GM19452 (cell line): Measurements from ENCODE around the gene RNF26.

ENCODE experiments used
- ATAC-seq: cut with Tn5 transposase; IDR thresholded peaks from one replicate; pipeline ENCODE4 v1.9.1; 2021; ENCODE audit not compliant: unreplicated experiment

RNF26 gene

DNA sequence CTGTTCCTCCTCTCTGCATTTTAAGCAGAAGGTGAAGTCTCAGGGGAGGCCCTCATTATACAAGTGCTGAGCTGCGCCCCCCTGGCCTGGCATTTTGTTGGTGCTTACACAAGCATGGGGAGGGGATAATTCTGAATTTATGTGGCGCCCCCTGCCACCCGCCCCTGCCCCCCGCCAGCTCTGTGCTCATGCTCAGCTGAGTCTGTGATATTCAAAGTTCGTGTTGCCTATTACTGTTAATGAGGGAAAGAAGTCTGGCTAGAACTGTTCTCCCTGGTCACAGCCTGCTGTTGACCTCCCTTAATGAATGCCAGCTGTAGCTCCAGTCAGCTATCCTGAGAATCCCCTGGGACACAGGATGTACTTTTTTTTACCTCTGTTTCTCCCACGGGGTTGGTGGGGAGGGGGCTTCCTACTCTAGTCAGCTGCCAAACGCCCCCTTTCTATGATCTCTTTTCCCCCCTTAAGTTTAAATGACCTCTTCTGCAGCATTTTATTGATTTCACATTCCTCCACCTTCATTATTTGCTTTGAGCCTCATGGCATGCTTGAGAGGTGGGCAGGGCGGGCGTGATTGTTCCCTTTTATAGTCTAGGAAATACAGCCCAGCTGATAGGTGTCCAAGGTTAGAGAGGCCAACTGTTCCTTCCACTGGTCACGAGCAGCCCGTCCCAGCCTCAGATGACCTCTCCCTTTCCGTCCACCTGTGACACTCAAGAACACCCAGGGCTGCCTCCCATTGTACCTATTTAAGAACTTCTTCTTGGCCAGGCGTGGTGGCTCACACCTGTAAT, 35.0 kb downstream of the RNF26 start:
- ATAC-seq: no peak

DNA sequence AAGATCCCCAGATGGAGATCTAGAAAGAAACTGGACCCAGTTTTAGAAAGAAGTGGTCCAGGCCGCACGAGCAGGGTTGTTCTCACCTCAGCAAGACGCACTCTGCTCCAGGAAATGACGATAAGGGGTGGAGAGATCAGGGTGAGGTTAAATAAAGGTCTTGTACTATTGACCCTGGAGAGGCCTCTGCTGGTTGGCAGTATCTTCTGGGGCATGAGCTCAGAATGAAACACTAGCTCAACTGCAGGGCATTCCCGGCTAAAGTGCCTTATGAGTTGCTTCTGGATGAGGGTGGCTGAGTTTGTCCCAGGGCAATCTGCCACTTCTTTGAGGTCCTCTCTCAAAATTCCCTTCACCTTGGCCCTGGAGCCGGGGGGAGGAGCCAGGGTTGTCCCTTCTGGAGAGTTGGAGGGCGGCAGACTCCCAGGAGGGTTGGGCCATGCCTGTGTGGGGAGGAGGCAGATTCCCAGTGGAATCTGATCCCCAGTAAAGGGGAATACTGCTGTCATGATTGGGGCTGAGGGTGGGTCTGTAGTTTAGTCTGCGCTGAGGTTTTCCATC, 36.2 kb downstream of the RNF26 start:
- ATAC-seq: no peak

DNA sequence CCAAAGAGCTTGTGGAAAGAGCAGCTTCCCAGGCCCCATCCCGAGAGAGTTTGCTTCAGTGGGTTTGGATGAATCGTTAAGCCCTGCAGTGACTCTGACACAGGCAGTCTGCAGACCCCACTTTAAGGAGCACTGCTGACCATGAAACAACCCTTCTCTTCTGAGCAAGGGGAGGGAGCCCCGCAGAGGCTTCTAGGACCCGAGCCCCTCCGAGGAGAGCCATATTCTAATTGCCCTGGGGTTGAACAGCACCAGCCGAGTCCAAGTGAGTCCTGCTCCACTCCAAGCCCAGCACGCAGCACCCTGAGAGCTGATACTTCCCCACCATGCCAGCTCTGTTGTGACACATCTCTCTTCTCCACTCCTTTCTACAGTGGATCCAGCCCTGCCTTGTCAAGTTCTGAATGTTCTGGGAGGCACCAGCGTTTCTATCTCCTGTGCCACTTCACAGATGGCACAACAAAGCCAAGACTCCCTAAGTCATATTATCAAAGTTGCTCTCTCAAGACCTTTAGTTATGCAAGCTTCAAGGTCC, 36.8 kb downstream of the RNF26 start:
- no peak for ATAC-seq

DNA sequence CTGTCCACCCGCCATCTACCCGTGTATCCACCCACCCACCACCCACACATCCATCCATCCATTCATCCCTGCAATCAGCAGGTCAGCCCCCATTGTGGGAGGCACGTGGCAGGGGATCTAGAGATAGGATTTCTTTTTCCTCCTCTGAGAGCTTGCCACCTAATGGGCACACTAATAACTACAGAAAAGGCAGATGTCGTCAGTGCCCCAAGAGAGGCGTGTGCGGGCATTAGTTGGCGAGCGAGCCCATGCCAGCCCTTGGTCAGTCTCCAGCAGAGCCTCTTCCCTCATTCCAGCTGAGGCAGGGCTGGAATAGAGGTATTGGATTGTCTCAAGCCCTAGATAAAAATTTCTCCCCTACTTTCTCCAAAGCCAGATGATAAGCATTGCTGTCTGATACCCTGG, 37.5 kb downstream of the RNF26 start:
- ATAC-seq: no peak

DNA sequence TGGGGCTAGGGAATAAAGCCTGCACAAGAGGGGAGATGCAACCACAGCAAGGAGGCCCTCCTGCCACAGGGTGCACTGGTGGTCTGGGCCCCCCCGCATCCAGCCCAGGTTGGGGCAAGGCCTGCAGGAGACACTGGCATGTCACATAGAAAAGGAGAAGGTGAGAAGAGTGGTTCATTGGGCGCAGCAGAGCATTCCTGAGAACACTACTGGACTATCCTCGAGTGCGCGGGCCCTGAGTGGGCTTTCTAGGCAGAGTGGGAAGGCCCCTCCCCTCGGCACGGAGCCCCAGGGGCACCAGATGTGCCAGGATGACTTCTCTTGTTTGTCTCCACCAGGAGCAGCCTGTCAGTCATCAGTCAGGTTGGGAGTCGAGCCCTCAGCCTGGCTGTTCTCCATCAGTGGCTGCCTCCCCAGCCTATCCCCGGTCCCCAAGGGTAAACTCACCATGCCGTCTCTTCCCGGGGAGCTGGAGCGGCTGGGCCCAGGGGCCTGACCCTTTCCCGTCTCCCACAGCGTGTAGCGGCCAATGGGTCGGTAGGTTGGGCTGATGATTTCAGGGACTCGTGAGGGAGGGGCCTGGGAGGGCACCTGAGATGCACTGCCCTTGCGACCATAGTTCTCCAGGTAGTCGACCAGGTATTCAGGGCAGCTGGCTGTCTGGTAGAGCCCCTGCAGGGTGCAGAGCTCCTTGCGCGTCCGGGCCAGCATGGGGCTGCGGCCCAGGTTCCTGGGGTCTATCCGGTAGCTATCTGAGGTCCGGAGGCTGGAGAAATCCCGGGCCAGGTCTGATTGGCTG, 38.1 kb downstream of the RNF26 start:
- ATAC-seq: no peak

DNA sequence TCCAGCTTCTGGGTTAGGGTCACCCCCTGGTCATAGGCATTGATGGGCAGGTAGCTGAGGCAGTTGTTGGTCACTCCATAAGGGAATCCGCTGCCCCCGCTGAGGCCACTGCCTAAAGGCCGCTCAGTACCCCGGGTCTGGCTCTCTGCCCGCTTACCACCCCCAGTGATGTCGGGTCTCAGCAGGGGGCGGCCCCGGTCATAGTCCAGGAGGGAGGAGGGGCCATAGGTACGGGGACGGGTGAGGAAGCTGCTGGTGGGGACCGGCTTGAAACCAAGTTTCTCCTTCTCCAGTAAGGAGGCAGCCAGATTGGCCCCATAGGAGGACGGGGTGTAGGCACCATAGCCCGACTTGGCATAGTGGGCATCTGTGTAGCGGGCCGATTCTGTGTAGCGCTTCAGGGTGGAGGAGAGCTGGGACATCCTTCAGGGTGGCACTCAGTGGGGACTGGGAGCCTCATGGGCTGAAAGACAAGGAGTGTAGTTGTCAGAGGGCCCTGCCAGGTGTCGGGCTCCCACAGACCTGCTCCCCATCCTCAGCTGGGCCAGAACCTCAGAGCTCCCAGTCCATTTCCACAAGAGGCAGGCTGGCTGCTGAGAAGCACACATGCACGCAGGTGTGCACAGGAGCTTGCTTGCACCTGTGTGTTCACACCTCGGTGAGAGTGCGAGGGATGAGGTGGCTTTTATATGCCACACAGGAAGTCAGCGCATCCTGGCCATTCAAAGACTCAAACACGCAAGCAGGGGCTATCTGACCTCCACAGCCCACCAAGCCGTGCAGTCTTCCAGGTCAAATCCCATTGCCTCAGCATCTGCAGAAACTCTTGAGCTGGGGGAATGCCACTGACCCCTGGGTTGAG, 39.0 kb downstream of the RNF26 start:
- no peak for ATAC-seq

DNA sequence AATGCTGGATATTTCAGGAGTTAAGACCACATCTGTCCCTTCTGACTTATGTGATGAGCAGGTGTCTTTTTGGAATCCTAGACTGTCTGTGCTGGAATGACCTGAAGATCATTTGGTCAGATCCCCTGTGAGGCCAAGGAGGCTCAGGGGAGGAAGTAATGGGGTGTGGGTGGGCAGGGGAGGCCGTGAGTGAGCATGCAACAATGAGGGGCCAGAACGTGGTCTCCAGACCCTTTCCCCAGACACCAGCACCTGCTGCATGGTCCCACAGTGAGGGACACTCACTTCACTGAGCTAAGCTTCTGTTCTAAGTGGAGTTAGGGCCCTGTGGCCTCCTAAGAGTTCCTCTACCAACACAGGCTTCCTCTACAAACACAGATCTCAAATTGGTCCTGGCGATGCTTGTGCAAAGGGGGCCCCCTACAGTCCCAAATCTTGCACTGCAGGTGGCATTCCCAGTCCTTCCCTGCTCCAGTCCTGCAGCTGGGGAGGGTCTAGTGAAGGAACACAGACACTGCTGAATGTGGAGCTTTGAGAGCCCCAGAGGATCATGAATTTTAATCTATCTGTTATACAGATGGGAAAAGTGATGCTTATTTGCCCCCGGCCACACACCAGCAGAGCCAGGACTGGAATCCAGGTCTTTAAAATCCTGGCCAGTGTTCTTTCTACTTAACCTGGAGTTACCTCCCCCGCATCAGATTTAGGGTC, 39.7 kb downstream of the RNF26 start:
- ATAC-seq: no peak

DNA sequence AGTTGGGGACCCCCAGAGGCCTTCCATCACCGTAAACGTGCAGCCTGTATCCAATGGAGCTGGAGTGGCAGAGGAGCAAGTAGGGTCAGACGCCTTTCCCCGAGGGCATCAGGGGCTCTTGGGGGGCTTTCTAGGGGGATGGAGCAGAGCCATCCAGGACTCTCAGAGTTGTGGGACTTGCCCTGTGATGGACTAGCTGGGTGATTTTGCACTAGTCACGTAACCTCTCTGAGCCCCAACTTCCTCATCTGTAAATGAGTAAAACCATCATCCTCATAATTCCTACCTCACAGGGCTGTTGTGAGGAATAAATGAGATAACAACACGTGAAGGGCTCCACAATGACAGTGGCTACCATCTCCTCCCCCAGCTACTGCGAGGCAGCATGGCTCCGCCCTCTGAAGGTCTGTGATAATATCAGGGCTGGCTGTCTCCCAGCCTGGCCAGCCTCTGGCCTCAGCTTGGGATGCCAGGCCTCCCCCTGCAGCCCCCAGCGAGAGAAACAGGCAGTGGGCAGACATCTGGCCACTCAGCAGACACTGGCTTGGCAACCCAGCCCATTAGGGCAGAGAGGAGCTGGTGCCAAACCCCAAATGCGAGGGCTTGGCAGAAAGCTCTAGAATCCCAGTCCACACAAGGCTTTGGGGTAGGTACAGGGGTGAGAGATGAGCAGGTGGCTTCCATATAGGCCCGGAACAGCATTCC, 40.5 kb downstream of the RNF26 start:
- ATAC-seq: no peak

DNA sequence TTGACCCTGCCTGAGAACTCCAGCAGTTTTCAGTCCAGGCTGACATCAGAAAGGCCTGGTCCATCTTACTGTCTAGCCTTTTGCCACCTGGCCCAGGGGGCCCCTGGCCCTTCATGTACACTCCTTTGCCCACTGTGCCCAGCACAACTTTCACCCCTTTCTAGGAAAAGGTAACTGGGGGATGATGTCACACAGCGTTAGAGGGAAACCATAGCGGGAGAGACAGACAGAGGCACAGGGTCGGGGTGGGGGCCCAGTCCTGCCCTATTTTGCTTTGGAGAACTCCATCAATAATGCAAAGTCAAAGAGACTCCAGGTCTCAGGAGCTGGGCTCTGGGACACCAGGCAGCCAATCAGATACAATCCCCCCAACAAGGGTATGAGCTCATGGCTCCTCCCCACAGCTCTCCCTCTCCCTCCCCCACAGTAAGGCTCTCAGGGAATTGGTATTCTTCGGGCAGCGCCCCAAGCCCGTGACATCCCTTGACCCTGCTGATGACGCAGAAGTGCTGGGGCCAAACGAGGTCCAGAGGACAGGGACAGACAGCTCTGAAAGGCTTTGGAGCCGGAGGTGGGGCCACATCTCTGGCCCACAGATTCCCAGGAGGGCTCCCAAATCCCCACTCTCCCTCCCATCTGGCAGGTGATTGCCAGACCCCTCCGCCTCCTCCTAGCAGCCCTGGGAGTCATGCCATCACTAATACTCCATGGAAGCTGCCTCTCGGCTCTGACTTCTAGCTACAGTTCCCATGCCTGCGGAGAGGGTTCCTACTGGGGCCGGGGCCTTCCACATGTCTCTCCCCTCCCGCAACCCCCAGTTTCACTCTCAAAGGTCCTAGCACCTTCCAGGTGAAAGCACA, 41.2 kb downstream of the RNF26 start:
- no peak for ATAC-seq

DNA sequence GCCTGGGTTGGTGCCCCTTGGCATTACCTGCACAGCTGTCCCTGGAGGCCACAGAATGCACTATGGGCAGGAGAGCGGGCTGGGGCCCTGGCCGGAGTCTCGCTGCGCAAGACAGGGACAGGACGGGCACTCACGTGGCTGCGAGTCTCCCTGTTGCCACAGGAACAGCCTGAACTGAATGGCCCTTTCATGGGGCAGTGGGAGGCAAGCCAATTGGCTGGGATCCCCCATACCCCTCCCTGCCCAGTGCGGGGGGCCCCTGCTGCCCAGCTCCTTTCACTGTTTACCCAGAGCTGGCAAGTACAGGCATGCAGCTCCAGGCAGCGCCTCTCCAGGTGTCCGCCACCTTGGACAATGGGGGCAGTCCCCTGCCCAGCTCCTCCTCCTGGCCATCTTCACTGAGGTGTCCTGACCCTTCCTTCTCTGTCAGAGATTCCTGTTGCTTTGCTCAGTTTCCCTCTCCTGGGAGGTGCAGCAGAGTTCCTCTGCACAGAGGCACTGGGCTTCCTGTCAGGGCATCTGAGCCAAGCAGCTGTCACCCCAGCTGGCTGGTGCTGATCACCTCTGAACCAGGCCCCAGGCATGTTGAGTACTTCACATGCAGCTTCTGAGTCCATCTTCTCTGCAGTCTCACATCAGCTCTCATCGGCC, 42.0 kb downstream of the RNF26 start:
- no peak for ATAC-seq

DNA sequence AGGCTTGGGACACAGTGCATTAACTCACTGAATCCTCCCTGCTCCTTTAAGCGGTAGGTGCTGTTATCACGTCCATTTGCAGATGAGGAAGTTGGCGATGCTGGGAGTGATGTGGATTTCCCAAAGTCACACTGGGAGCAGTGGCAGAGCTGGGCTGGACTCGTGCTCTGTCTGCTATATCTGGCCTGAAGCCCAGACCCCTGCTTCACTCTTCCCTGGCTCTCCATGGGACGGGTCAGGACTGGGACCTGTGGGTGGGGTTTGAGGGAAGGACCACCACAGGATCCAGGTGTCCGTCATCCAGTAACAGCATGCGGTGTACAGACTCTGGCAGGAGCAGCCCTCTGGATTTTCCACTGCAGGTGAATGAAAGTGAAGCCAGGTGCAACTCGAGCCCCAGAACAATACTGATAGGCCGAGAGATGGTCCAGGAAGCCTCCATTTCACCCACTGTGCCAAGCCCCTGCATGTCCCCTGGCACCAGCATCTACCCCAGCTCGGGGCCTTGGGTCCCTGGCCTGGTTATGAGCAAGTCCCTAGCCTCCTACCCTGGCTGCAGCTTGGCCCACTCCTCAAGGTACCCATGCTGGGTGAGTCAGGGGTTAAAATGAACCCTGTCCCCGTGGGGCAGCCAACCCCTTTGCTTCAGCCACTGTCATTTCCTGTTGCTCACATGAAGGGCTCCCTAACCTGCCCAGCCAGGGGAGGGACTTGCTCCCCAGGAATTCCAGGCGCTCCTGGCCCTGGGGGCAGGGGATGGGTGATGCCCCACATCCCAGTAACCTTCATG, 43.0 kb downstream of the RNF26 start:
- ATAC-seq: no peak

DNA sequence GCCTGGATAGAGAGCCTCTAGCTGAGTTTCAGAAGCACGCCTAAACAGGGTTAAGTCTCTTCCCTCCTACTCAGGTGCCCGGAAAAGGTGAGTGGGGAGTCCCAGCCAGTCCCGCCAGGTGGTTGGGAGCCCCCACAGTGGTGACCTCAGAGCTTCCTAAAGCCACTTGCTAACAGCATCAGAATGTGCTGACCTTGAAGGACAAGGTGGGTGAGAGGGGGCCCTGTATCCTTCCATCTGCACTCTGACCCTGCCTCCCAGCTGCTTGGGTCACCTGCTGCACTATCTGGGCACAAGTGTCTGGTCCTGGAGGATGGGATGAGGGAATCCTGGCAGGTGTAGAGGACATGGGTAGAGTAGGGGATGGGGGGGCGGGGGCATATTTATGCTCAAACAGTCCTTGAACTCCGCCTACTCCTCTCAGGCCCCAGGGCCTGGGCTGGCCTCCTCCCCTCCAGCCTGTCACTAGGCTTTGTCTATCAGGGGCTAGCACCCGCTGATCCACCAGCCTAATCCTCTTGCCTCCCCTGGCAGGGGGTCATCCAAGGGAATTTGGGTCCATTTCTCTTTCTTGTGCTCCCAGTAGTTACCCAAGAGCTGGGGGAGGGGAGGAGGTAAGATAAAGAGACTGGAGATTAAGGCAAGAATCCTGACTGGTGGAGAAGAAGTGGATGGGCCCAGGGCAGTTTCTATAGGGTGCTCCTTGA, 43.8 kb downstream of the RNF26 start:
- no peak for ATAC-seq

DNA sequence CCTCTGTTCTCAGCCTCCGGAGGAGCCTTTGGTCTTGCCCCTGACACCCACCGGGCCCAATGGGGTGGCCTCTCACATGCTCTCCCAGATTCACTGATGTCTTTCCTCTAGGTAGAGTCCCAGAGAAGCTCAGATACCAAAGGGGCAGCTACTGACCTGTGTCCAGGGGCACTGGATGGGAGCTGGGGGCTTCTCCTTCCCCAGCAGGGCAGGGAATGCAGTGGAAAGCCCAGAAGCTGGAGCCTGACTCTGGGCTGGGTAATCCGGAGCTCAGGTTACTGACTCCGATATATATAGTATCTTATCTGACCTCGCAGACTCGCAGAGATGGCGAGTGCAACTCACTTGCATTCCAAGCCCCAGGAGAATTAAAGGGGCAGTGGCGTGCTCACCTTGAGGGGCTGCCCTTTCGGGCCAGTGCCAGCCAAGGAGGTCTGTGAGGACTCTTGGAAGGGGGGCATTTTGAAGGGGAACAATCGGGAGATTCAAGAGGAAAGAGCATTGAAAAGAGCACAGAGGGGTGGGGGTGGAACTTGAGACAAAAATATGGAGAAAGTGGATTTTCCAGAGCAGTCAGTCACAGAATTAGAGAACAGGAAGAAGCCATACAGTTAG, 44.6 kb downstream of the RNF26 start:
- no peak for ATAC-seq

DNA sequence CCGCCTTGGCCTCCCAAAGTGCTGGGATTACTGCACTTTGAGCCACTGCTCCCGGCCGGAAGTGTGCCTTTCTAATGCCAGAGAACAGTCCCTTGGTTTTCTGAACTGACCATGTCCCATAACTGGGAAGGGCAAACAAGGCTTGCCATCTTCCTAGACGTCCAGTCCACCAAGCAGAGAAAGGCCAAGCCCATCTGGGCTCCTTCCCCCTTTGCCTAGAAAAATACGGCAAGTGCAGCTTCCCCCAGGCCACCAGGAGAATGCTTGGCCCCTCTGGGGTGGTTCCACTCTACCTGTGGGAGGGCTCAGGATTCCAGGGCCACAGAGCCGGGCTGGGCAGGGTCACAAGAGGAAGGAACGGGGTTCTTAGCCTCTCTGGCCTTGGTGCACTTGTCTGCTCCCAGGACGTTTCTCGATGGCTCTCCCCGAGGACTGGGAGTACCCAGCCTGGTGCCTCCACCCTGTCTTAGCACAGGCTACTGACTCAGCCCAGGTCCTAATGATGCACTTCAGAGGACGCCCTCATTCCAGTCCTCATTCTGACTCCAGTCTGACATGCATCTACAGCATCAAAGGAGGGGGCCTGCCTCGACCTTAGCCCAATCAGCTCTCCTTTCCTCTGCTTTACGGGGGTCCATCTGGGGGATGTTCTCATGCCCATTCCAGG, 46.0 kb downstream of the RNF26 start:
- no peak for ATAC-seq

DNA sequence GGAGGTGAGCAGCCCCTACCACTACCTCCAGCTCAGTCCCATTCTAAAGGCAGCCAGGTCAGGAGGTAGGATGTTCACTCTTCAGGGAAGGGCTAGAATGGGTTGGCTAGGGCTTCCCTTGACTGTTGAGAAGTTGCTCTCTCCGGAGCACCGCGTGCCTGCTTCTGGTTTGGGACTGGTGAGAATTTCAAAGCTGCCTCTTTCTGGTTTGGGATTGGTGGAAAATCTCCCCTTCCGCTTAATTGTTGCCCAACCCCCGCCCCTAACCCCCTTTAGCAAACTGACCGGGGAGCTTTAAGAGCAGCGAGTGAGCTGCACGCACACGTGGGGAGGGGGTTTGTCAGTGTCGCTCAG, 46.5 kb downstream of the RNF26 start:
- no peak for ATAC-seq
